Small intestine (tissue), 16 donors: Measurements from ENCODE around the gene C1orf146. TPM values are rescaled to one million over a fixed set of nuclear protein-coding genes. Genes with fewer than 3 reads are reported as not detected.

Experiments used
- DNase-seq, 2 donors: peaks; one replicate each; pipeline versions ENCODE4 v3.0.0 to v3.0.0-alpha.2; 2013
- FAIRE-seq: peaks from 2 replicates; lab custom pipeline; 2012; peaks lifted over from hg19 to GRCh38; lab: Jason Lieb, UNC
- H3K27ac ChIP-seq, 3 donors: one replicate each; pipeline ENCODE4 v1.5.1; 2013; ENCODE audit warnings: low read length in 2 of 3, mild to moderate bottlenecking in 2 of 3, control low read depth in 1 of 3, inconsistent platforms in 1 of 3, low read depth in 1 of 3, moderate library complexity in 1 of 3
- H3K27me3 ChIP-seq, 3 donors: one replicate each; pipeline ENCODE4 v1.6.1; 2013; ENCODE audit warnings: low read length in 3 of 3, inconsistent platforms in 1 of 3; ENCODE audit not compliant: control insufficient read depth in 3 of 3, insufficient read depth in 3 of 3
- H3K36me3 ChIP-seq, 3 donors: one replicate each; pipeline ENCODE4 v1.6.1; 2013; ENCODE audit warnings: low read length in 3 of 3, inconsistent platforms in 1 of 3, low read depth in 1 of 3, mild to moderate bottlenecking in 1 of 3, moderate library complexity in 1 of 3; ENCODE audit not compliant: control insufficient read depth in 3 of 3, insufficient read depth in 2 of 3
- H3K4me1 ChIP-seq, 3 donors: one replicate each; pipeline ENCODE4 v1.6.1; 2013; ENCODE audit warnings: low read length in 2 of 3, inconsistent platforms in 1 of 3, low read depth in 1 of 3, mild to moderate bottlenecking in 1 of 3, moderate library complexity in 1 of 3; ENCODE audit not compliant: control insufficient read depth in 3 of 3, insufficient read depth in 2 of 3
- H3K4me3 ChIP-seq, 3 donors: one replicate each; pipeline ENCODE4 v1.5.1; 2013; ENCODE audit warnings: low read length in 3 of 3, control low read depth in 1 of 3, inconsistent platforms in 1 of 3, low read depth in 1 of 3, mild to moderate bottlenecking in 1 of 3, moderate library complexity in 1 of 3
- H3K9me3 ChIP-seq, 2 donors: one replicate each; pipeline ENCODE4 v1.6.1; 2013; ENCODE audit warnings: low read depth in 1 of 2, low read length in 1 of 2; ENCODE audit not compliant: control insufficient read depth in 2 of 2, insufficient read depth in 1 of 2
- WGBS, 3 donors: extraction: QIAGEN DNeasy Blood & Tissue Kit; methylation state at CpG; one replicate each; pipeline ENCODE4 v1.1.7; 2013; 5-methylcytosine and 5-hydroxymethylcytosine counted together
- long read RNA-seq, 10 donors: transcript quantifications; one replicate each; lab custom pipeline, GENCODE V29; 2026
- polyA plus RNA-seq, 4 donors: library from polyadenylated mRNA; stranded (reverse) in 3 of 4; unstranded in 1 of 4; fragments of 200-250 nt in 3 of 4; fragments of 120-200 nt in 1 of 4; gene quantifications; one replicate each; pipeline versions ENCODE4 v1.2.1 to v1.2.3, GENCODE V29; 2013
- donor health status: healthy with polysubstance abuse.
- donor health status: control.
- donor health status: control.
- donor health status: Bipolar disorder and iron deficiency.
- donor health status: healthy.

The C1orf146 gene
- not detected for polyA plus RNA-seq
- long read RNA-seq, donor 1, result 0 reads
- long read RNA-seq, donor 2, result 0 reads
- long read RNA-seq, donor 3, result 0 reads
- long read RNA-seq, donor 4, result 0 reads
- long read RNA-seq, donor 5, result 0 reads
- long read RNA-seq, donor 6, partial matches to known transcripts, result 5 of 5 reads
- long read RNA-seq, donor 6, other reads (novel, unspliced or antisense), result 0 of 5 reads
- long read RNA-seq, donor 7, result 0 reads
- long read RNA-seq, donor 8, result 0 reads
- long read RNA-seq, donor 9, result 0 reads
- long read RNA-seq, donor 10, partial matches to known transcripts, result 9 of 14 reads
- long read RNA-seq, donor 10, other reads (novel, unspliced or antisense), result 5 of 14 reads

GRCh38 chr1:92217721-92218120 lies at the start of gene C1orf146:
C1orf146 (plus strand) TSS chr1:92217915; CDS start chr1:92231421, 13,506 bp downstream.
- FAIRE-seq, result no peak
- 95 to 96% (median 95%) methylated on average over 27 of the region's 27 CpGs for WGBS, 3 donors

GRCh38 chr1:92168657-92169056 lies 49.1 kb upstream of the C1orf146 start:
- peaks cover 0 to 3% of the 10 kb centered on the region in 2 donors for H3K9me3 ChIP-seq
- 71 to 91% (median 87%) methylated on average over 5 of the region's 5 CpGs for WGBS, 3 donors
- FAIRE-seq, result no peak
- no peak overlapping the region for H3K27ac ChIP-seq
- no peaks in the 10 kb centered on the region for H3K36me3 ChIP-seq
- no peak overlapping the region for H3K4me3 ChIP-seq
- no peaks in the 10 kb centered on the region for H3K27me3 ChIP-seq
- DNase-seq, result no peak
- no peaks in the 10 kb centered on the region for H3K4me1 ChIP-seq

More at GRCh38 chr1:92217721-92218120, at the start of gene C1orf146:
- H3K36me3 ChIP-seq, result no peaks in the 10 kb centered on the region
- no peak for DNase-seq
- H3K4me3 ChIP-seq, result no peak within 1 kb of the TSS
- H3K27ac ChIP-seq, result no peak within 1 kb of the TSS
- H3K4me1 ChIP-seq, result no peaks in the 10 kb centered on the region
- H3K9me3 ChIP-seq, result no peaks in the 10 kb centered on the region
- no peaks in the 10 kb centered on the region for H3K27me3 ChIP-seq

- H3K27ac ChIP-seq, result no peak overlapping the region
- H3K27me3 ChIP-seq, result no peaks in the 10 kb centered on the region
- DNase-seq (no peak), FAIRE-seq (peak; percentile 15)
- H3K4me1 ChIP-seq, result no peaks in the 10 kb centered on the region
- H3K36me3 ChIP-seq, result no peaks in the 10 kb centered on the region
- peaks cover 0 to 3% of the 10 kb centered on the region in 2 donors for H3K9me3 ChIP-seq
- 88 to 96% (median 95%) methylated on average over 2 of the region's 2 CpGs for WGBS, 3 donors
- no peak overlapping the region for H3K4me3 ChIP-seq
Observed at GRCh38 chr1:92169214-92170005, 48.3 kb upstream of the C1orf146 start.

GRCh38 chr1:92184632-92185031 lies 33.1 kb upstream of the C1orf146 start:
- WGBS, 3 donors, result 90 to 96% (median 92%) methylated on average over 1 of the region's 1 CpG

GRCh38 chr1:92186081-92186480 lies 31.6 kb upstream of the C1orf146 start:
- Histone ChIP-seq H3K4me1 (no peaks in the 10 kb centered on the region), H3K27ac (no peak overlapping the region), H3K9me3 (no peaks in the 10 kb centered on the region), H3K27me3 (no peaks in the 10 kb centered on the region), H3K36me3 (no peaks in the 10 kb centered on the region), H3K4me3 (no peak overlapping the region)
- FAIRE-seq (no peak), DNase-seq (no peak)
- WGBS, 3 donors, result 93 to 97% (median 96%) methylated on average over 1 of the region's 1 CpG

More at GRCh38 chr1:92184632-92185031, 33.1 kb upstream of the C1orf146 start:
- peaks cover 0 to 1% (median 0%) of the 10 kb centered on the region in 3 donors for H3K36me3 ChIP-seq
- no peak overlapping the region for H3K4me3 ChIP-seq
- no peaks in the 10 kb centered on the region for H3K4me1 ChIP-seq
- no peaks in the 10 kb centered on the region for H3K27me3 ChIP-seq
- no peak overlapping the region for H3K27ac ChIP-seq
- FAIRE-seq, result no peak
- no peak for DNase-seq
- no peaks in the 10 kb centered on the region for H3K9me3 ChIP-seq

- DNase-seq (no peak), FAIRE-seq (no peak)
- H3K9me3 ChIP-seq, result no peaks in the 10 kb centered on the region
- no peak overlapping the region for H3K4me3 ChIP-seq
- H3K27ac ChIP-seq, result no peak overlapping the region
- WGBS, 3 donors, result 68 to 83% (median 71%) methylated on average over 7 of the region's 7 CpGs
- no peaks in the 10 kb centered on the region for H3K4me1 ChIP-seq
- H3K27me3 ChIP-seq, result no peaks in the 10 kb centered on the region
- H3K36me3 ChIP-seq, result no peaks in the 10 kb centered on the region
Observed at GRCh38 chr1:92188436-92189255, 29.1 kb upstream of the C1orf146 start.

GRCh38 chr1:92191726-92192125 lies 26.0 kb upstream of the C1orf146 start:
- no peak overlapping the region for H3K27ac ChIP-seq
- FAIRE-seq (no peak), DNase-seq (no peak)
- H3K27me3 ChIP-seq, result no peaks in the 10 kb centered on the region
- whole genome bisulfite sequencing, 3 donors, result 74 to 97% (median 82%) methylated on average over 2 of the region's 2 CpGs
- no peak overlapping the region for H3K4me3 ChIP-seq
- no peaks in the 10 kb centered on the region for H3K4me1 ChIP-seq
- no peaks in the 10 kb centered on the region for H3K36me3 ChIP-seq
- no peaks in the 10 kb centered on the region for H3K9me3 ChIP-seq

- DNase-seq (no peak), FAIRE-seq (no peak)
- no peaks in the 10 kb centered on the region for H3K9me3 ChIP-seq
- no peak overlapping the region for H3K27ac ChIP-seq
- no peaks in the 10 kb centered on the region for H3K36me3 ChIP-seq
- 72 to 89% (median 77%) methylated on average over 9 of the region's 9 CpGs for WGBS, 3 donors
- no peaks in the 10 kb centered on the region for H3K27me3 ChIP-seq
- no peak overlapping the region for H3K4me3 ChIP-seq
- no peaks in the 10 kb centered on the region for H3K4me1 ChIP-seq
Observed at GRCh38 chr1:92192246-92192645, 25.5 kb upstream of the C1orf146 start.
